Endometrial microvascular endothelial cells (primary cell): ENCODE results near the gene CMIP. TPM values are rescaled to one million over a fixed set of nuclear protein-coding genes. Genes with fewer than 3 reads are reported as not detected.

ENCODE experiments used
- in situ Hi-C: cut with HindIII; loops from 2 replicates; pipeline ENCODE4 v1.10.0; 2017; ENCODE audit warnings: low sequenced_read_pairs, low pct_unique_long_range_greater_than_20kb; ENCODE audit errors: inconsistent ontology term
- total RNA-seq: library from RNA; depleted of rRNA; stranded (reverse); fragments of >200 nt; gene quantifications from one replicate; pipeline ENCODE4 v1.2.3, GENCODE V29; 2015; ENCODE audit errors: inconsistent ontology term

Gene CMIP
- total RNA-seq, 1 donor from 2014 or later: 16.5 TPM

DNA sequence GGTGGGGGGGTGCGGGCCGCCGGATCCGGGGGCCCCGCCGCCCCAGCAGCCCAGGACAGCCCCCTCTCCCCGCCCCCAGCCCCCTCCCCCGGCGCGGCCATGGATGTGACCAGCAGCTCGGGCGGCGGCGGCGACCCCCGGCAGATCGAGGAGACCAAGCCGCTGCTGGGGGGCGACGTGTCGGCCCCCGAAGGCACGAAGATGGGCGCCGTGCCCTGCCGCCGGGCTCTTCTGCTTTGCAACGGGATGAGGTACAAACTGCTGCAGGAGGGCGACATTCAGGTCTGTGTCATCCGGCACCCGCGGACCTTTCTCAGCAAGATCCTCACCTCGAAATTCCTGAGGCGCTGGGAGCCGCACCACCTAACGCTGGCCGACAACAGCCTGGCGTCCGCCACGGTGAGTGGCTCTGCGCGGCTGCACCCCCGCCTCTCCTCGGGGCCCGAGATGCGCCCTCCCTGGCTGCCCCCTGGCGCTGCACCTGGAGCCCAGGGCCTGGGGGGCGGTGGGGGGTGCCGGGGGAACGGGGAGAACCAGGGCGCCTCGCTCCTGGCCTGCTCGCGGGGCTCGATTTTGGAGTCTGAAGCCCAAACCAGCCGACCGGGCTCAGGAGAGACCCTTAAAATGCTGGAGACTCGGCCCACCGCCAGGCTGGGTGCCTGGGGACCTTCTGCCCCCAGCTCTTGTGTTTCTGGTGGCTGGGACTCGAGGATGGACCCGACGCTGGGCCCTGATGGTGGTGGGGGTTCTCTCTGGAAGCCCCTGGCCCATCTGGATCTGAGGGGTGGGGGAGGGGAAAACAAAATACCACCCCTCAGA, 744 bp downstream of the CMIP start:
- in situ Hi-C loops: no loop called here

DNA sequence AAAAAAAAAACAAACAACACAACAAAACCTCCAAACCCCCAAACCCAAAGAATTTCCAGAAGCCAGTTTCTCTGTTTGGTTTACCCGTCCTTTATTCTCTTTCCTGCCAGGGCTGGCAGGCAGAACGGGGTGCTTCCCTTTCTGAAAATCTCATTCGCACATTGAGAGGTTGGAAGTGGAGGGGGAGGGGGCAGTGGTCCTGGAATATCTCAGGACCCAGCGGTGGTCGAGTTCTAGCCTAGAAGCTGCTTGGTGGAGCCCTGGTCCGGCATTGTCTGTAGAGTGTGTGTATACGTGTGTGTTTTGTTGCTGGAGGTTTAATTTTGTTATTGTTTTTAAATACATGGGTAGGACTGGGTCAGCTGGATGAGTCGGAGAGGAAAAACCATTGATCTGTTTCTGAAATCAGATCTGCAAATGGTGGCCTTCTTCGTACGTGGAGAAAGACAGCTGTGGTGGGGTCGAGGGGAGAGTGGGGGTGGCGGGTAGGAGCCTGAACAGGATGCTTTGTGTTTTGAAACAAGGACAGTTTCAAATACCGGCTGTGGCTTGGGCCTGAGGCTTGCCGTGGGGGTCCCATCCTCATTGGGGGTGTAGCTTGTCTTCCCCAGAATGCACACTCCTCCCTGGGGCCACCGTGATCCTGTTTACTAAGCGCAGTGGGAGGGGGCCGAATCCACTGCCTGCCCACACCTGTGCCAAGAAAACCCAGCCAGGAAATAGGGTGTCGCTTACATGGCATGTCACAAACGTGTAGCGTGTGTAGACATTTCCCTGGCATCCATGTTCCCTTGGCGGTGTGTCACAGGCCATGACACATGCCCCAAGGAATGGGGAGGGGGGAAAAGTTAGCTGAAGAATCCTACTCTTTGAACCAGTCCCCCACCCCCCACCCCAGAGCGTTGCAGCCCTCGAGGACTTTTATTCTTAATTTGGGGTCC, 1.6 kb downstream of the CMIP start:
- in situ Hi-C loops: no loop called here

DNA sequence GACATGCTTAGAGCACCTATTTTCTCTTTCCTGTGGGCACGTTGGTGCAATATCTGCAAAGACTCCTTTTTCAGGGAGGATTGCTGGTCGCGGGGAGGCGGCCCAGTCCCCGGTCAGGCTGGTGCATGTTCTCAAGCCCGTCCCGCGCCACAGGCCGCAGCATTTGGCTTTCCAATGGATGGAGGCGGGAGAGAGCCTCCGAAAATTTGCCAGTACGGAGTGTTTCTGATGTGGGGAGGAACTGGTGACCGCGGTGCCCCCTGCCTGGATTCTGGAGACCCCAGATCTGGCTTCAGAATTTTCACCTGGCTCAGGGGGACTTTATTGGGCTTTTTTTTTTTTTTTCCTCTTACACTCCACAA, 2.3 kb downstream of the CMIP start:
- in situ Hi-C loops: no loop called here

DNA sequence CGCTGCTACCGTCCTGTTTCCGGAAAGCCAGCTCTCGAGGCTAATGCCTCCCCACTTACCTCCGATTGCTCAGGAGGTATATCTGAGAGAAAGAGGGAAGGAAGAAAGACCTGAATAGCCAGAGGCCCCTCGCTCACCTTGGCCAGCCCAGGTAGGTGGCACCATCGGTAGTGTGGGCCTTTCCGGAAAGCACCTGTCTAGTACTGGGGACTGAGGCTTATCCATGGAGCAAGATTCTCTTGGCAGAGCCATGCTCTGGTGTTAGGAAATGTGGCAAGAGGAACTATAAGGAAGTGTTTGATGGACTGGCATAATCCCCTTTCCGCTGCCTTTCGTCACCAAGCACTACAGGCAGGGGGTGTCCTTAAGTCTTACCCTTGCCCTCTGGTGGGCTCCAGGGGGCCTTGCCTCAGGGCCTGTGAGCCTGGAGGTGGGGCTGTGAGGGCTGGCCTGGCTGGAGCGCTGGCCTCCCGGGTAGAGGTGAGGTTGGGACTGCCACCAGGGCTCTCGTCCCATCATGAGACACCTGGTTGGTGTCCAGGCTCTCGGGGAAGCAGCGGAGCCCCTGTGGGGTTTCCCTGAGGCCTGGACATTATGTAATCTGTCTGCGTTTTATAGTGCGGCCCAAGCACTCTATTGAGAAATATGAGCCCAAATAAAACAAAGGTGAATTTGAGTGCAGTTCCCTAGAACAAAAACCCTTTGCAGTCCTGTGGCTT, 2.9 kb downstream of the CMIP start:
- in situ Hi-C loops: no loop called here

DNA sequence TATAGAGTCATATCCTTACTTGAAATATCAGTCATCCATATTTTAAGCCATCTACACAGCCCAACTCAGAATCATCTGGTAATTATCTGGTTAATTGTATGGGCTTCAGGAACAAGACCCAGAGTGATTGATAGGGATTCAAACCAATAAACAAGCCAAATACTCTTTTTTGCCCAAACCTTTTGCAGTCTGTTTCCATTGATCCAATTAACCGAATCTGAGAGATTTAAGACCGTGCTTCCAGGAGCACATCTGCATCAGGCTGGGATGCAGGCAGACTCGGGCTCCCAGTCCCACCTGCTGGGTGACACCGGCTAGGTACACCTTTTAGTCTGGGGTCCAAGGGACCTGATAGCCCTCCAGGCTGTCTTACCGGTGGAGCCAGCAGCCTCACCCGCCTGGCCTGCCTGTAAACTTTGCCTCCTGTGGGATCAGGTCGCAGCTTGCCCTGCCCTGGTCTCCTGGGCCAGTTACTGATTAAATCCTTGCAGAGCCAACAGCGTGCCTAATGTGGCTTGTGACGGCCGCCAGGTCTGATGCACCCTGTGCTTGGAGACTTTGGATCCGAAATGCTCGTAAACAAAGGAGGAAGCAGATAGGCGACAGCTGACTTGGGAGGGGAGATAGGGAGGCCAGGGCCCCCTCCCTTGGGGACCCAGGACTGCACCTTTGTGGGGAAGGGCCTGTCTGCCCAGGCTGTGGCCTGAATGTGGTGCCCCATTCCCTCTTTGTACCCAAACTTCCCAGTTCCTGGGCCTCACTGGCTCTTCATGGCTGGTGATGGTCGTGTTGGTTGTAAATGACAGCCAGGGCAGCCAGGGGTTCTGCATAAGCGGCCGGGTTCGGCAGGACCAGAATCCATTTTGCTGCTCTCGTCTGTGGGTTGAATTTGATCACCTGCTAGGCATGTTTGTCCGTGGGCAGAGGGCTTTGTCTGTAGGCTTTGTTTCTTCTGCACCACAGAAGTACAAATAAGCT, 3.8 kb downstream of the CMIP start:
- in situ Hi-C loops: no loop called here

DNA sequence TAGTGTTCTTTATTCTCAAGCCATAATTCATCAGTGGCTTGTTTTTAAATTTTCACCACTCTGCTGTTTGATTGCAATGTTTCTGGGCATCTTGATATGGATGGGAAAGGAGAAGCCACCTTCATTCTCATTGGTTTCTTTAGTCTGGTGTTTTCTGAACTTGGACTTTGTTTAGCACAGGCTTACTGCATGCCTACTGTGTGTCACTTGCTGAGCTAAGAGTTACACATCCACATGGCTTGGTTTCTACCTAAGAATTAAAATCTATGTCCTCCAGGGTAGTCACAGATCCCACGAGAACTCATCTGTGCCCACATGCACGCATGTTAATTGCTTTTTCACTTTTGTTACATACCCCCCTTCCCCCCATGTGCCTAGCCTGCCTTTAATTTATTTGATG, 4.6 kb downstream of the CMIP start:
- in situ Hi-C loops: no loop called here

DNA sequence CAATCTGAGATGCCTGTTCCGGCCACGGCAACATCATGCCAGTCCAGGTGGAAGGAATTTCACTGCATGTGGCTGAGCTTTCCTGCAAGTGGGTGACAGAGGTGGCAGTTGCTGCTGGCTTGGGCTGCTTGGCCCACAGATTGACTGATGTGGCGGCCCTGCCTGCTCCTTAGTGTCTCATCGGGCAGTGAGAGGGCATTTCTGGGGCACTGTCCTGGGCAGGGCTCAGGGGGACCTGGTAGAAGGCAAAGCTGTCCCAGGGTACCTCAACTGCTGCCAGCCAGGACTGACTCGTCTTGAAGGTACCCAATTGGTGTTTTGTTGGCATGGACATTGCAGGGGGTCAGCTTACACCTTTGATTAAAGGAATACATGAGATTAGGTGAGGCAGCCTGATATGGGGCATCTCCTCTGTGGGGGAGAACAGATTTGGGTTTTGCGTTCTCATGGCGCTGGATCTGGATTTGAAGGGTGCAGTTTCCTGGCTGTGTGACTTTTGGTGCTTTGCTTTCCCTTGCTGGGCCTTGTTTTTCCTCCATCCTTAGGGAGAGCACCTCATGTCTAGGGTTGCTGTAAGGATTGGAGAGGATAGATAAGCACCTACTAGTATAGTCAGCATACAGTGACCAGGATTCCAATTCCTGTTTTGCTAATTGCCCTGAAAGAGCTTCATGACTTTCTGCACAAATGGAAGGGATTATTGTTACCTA, 5.4 kb downstream of the CMIP start:
- in situ Hi-C loops: loop anchor here (5.0 kb wide), 1 partner anchor 42 kb away; no protein-coding TSS in a partner anchor

DNA sequence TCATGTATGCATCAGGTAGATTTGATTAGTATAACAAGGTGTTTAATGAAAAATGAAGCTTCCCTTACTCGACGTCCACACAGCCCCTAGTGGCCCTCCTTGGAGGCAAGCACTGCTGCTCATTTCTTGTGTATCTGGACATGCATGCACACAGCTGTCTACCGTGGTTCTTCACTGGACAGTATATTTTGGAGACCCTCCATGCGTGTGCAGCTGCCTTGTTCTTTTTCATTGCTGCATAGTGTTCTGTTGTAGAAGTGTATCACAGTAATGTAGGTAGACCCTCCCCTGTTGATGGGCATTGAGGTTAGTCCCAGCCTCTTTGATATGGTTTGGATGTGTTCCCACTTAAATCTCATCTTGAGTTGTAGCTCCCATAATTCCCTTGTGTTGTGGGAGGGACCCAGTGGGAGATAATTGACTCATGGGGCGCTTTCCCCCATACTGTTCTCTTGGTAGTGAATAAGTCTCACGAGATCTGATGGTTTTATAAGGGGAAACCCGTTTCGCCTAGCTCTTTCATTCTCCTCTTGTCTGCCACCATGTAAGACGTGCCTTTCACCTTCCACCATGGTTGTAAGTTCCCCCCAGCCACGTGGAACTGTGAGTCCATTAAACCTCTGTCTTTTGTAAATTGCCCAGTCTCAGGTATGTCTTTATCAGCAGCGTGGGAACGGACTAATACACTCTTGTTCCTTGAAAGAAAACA, 6.3 kb downstream of the CMIP start:
- in situ Hi-C loops: loop anchor here (5.0 kb wide), 1 partner anchor 41 kb away; no protein-coding TSS in a partner anchor

DNA sequence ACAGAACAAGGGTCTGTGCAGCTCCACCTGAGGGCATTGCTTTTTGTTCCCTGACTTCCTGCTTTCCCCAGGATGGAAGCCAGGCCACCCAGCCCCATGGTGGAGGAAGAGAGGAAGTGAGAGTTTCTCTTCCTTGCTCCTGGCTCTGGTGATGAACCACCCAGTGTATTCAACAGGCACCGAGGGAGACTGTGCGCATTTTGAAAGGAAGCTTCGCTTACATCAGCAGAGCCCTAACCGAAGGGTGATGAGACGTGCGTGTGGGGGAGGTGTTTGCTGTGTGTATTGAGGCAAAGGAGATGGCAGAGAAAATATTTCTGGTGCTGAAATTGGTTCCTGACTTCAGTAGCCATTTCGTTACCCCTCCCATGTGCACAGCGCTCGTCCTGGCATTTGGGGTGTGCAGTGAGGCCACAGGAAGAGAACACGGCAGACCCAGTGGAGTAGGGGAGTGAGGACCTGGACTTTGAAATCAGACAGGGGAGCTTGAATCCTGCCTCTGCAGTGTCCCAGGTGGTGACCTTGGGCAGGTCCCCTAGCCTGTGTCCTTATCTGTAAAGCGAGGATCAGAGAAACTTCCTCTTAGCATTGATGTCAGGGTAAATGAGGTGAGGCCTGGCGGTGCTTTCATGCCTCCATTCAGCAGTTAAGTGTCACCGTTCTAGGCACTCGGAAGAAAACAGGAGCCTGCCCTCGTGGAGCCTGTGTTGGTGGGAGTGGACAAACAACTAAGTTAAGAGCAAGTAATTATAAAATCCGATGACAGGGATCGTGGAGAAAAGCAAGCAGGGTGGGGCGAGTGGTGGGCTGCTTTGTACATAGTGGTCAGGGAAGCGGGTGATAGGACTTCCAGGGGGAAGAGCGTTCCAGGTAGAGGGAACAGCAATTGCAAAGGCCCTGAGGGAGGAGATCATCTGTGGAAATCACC, 7.4 kb downstream of the CMIP start:
- in situ Hi-C loops: loop anchor here (5.0 kb wide), 1 partner anchor 40 kb away; no protein-coding TSS in a partner anchor

DNA sequence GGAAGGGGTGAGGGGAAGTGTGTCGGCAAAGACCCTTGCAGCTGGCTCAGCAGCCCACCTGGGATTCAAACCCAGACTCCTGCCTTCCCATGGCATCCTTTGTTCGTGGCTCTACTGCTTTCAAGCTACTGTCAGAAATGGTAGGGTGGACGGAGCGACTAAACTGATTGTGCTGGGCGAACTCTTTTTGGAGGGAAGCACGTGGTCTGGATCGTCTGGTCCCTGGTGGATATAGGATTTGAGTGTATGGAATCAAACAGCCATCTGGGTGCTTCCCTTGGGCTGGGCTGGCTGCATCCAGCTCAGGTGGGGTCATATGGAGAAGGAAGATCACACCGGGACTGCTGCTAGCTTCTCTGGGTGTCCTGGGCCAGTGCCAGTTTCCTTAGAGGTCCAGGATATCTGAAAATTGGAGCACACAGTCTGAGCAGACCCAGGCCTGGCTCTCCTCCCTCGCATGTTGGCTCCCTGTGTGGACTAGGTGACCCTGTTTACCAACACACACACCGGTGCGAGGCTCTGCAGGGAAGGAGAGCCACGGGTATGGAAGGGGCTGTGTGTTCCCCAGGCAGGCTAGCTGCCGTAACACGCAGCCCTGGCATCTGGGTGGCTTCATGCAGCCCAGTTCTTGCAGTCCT, 8.6 kb downstream of the CMIP start:
- in situ Hi-C loops: loop anchor here (5.0 kb wide), 1 partner anchor 39 kb away; no protein-coding TSS in a partner anchor

DNA sequence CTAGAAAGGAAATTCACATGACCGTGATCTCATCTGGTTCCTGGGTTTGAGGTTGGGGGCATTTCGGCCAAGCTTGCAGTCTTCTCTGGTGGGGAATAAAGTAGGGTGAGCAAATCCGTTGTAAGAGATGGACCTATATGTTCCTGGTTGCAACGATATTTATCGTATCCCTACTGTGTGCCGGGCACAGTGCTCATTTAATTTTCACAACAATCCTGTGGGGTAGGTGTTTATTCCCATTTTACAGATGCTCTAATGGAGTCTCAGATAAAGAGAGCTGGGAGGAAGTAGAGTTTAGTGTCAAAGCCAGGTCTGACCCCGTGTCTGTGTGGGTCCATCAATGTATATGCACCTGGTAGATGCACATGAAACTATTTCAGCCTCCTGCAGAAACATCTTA, 9.4 kb downstream of the CMIP start:
- in situ Hi-C loops: loop anchor here (5.0 kb wide), 1 partner anchor 38 kb away; no protein-coding TSS in a partner anchor

DNA sequence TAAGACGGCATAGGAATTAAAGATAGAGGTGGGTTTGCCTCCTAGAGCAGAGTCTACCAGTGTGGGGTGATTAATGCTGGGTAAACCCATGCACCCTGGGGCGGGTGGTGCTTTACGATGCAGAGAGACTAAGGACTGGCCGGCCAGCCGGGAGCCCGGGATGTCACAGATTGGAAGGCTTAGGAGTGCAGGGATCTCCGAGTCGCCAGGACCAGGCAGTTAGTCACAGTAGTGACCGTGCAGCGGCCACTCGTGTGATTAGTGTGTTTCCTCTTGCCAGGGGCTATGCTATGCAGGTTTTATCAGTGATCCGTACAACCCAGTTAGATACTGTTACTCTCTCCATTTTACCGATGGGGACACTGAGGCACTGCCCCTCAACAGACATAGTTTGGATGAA, 10.4 kb downstream of the CMIP start:
- in situ Hi-C loops: no loop called here

DNA sequence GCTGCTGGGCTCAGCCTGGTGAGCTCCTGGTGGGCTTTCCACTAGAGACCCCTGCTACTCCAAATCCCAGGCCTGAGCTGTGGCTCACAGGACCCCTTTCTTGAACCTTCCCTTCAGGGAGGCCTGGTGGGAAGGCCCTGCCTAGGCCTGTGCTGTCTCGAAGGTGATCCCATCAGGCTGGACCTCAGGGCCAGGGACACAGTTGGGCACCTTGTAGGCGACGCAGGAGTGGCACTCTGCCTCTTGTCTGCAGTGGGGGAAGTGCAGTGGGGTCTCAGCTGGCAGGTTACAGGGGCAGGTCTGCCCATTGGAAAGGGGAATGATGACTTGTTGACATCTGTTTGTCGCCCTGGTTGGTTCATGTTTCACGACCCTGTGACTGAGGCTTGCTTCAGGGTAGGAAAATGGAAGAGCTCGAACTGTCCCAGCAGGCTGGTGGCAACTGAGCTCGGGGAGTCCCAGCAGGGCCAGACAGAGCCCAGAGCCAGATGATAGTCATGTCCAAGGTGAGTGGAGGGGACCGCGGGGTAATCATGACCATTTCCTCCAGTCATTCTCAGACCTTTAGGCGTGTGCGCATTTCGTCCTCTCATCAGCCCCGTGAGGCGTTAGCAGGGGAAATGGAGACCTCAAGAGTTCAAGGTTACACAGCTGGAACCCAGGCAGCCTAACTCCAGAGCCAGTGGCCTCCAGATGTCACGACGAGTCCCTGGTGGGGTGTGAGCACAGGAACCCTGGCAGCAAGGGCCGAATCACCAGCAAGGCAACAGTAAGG, 11.3 kb downstream of the CMIP start:
- in situ Hi-C loops: no loop called here

DNA sequence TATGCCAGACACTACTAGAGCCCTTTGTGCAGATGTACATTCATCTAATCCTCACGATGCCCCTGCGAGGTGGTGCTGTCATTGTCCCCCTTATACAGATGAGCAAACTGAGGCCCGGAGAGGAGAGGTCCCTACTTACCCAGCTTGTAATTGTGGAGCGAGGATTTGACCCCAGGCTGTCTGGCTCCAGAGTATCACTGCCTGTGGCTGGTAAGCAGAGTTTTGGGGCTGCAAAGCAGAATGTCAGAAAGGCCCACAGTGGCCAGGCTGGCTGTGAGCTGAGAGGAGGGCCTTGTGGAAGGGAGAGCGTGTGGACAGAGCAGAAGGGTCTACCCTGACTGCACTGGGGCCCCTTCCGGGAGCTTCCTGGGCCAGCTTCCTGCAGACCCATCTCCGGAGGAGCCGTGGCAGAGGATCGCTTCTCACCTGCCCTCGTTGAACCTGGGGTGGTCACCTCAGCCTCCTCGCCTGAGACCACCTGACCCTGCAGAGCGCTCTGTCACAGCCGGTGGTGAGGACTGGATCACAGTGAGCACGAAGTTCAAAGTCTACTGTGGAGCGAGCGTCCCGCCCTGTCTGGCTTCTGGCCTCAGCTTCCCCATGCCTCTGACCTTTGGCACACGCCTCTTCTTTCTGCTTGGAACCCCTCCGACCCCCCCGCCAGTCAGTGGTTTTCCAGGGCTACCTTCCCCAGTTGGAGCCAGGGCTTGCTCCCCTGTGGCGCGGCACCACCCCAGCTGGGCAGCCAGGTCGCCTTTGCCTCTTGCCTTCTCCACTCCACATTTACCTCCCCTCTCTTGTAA, 12.1 kb downstream of the CMIP start:
- in situ Hi-C loops: no loop called here
